GM12878 (cell line): ENCODE results near the gene PRKAG3. TPM values are rescaled to one million over a fixed set of nuclear protein-coding genes. Genes with fewer than 3 reads are reported as not detected.

Source experiments
- ATAC-seq: fragments of 200-7000 bp; cut with Tn5 transposase; 3 replicates; pipeline ENCODE4 v1.9.1; 2020; ENCODE audit warnings: mild to moderate bottlenecking, moderate library complexity
- BruUV-seq: library from RNA; stranded (reverse); fragments of 400-500 nt; replicated peaks from 2 replicates; lab custom pipeline; 2021; lab: Mats Ljungman, UMichigan
- CTCF ChIA-PET: fragments of 300-600 bp; sonication (Branson Sonifier 250); formaldehyde crosslinking; extraction: SDS; loops from one replicate; lab custom pipeline; 2021; ENCODE audit warnings: inconsistent platforms; lab: Yijun Ruan, JAX
- POLR2A ChIA-PET: fragments of 350-600 bp; formaldehyde crosslinking; extraction: SDS; loops from one replicate; lab custom pipeline; 2021; ENCODE audit warnings: inconsistent platforms; lab: Charles Lee
- RAD21 ChIA-PET: fragments of 300-600 bp; sonication (Branson Sonifier 250); formaldehyde crosslinking; loops from one replicate; lab custom pipeline; 2023; ENCODE audit warnings: antibody characterized with exemption; ENCODE audit not compliant: unreplicated experiment; lab: Charles Lee
- SMC1A ChIA-PET: fragments of 300-600 bp; sonication (Branson Sonifier 250); formaldehyde crosslinking; loops from one replicate; lab custom pipeline; 2023; ENCODE audit not compliant: unreplicated experiment, uncharacterized antibody; lab: Charles Lee
- DNase-seq: peaks from one replicate; pipeline ENCODE4 v3.0.0-alpha.2; 2011; ENCODE audit warnings: low read depth, low spot score
- FAIRE-seq: peaks from 3 replicates; lab custom pipeline; 2011; peaks lifted over from hg19 to GRCh38; lab: Jason Lieb, UNC
- H2AFZ ChIP-seq: 2 replicates; pipeline ENCODE4 v1.6.0; 2011; ENCODE audit warnings: low read depth, low read length, control low read depth; ENCODE audit not compliant: control insufficient read depth
- H3K27ac ChIP-seq: 2 replicates; pipeline ENCODE4 v1.5.1; 2011; ENCODE audit warnings: control low read depth; ENCODE audit not compliant: control insufficient read depth, insufficient read depth
- H3K27me3 ChIP-seq, 2 experiments: replicated peaks in 1 of 2; 2 replicates each; pipeline versions ENCODE4 v1.6.0 to v1.6.1; 2011; ENCODE audit warnings: low read length in 1 of 2; ENCODE audit not compliant: control insufficient read depth in 2 of 2, insufficient read depth in 2 of 2
- H3K36me3 ChIP-seq, 2 experiments: 2 replicates each; pipeline ENCODE4 v1.5.1; 2011; ENCODE audit warnings: low read length in 1 of 2; ENCODE audit not compliant: control insufficient read depth in 2 of 2, insufficient read depth in 2 of 2
- H3K4me1 ChIP-seq: 2 replicates; pipeline ENCODE4 v1.6.1; 2011; ENCODE audit warnings: mild to moderate bottlenecking, low read length, moderate library complexity, mixed read lengths; ENCODE audit not compliant: control insufficient read depth, insufficient read depth
- H3K4me2 ChIP-seq: 2 replicates; pipeline ENCODE4 v1.6.0; 2011; ENCODE audit warnings: control low read depth; ENCODE audit not compliant: control insufficient read depth, insufficient read depth
- H3K4me3 ChIP-seq: fragments of 200-600 bp; sonication (generic); 2 replicates; pipeline ENCODE4 v1.5.1; 2016
- H3K79me2 ChIP-seq: 2 replicates; pipeline ENCODE4 v1.6.0; 2011; ENCODE audit warnings: low read length; ENCODE audit not compliant: control insufficient read depth, insufficient read depth
- H3K9ac ChIP-seq: 2 replicates; pipeline ENCODE4 v1.8.0; 2011; ENCODE audit warnings: low read length, control low read depth, mixed read lengths; ENCODE audit not compliant: control insufficient read depth, insufficient read depth
- H3K9me3 ChIP-seq: replicated peaks from 3 replicates; pipeline ENCODE4 v1.5.1; 2011; ENCODE audit warnings: mild to moderate bottlenecking, low read length; ENCODE audit not compliant: control insufficient read depth, insufficient read depth
- H4K20me1 ChIP-seq: 2 replicates; pipeline ENCODE4 v1.6.0; 2011; ENCODE audit not compliant: control insufficient read depth, insufficient read depth
- ATF2 ChIP-seq: IDR thresholded peaks from 2 replicates; pipeline ENCODE4 v1.6.1; 2012; ENCODE audit warnings: low read length, inconsistent platforms
- CEBPB ChIP-seq, 2 experiments: fragments of 150-350 bp in 1 of 2; IDR thresholded peaks; 2 replicates each; pipeline ENCODE4 v1.6.1; 2012 to 2014; ENCODE audit warnings: low read depth in 2 of 2, low read length in 2 of 2, borderline replicate concordance in 1 of 2, inconsistent platforms in 1 of 2
- EED ChIP-seq: sonication (generic); IDR thresholded peaks from 2 replicates; pipeline ENCODE4 v1.6.1; 2016; ENCODE audit warnings: antibody characterized with exemption, low read depth
- ELK1 ChIP-seq: IDR thresholded peaks from 2 replicates; pipeline ENCODE4 v1.6.1; 2012; ENCODE audit warnings: low read depth, low read length, improper control_type of control experiment
- FOXM1 ChIP-seq: IDR thresholded peaks from 2 replicates; pipeline ENCODE4 v1.6.1; 2012; ENCODE audit warnings: low read depth, mild to moderate bottlenecking, inconsistent platforms, low read length, moderate library complexity
- HDAC2 ChIP-seq: fragments of 200-600 bp; sonication (generic); IDR thresholded peaks from 2 replicates; pipeline ENCODE4 v1.6.1; 2017
- HSF1 ChIP-seq: fragments of 150-350 bp; IDR thresholded peaks from 2 replicates; pipeline ENCODE4 v1.6.1; 2014; ENCODE audit warnings: mild to moderate bottlenecking, low read depth, low read length
- IKZF1 ChIP-seq: fragments of 450-650 bp; conservative IDR thresholded peaks from 2 replicates; pipeline ENCODE4 v1.6.1; 2017; ENCODE audit warnings: antibody characterized with exemption, mild to moderate bottlenecking
- IKZF2 ChIP-seq, 2 experiments: fragments of 450-650 bp; IDR thresholded peaks; 2 replicates each; pipeline ENCODE4 v1.6.1; 2017; ENCODE audit warnings: mild to moderate bottlenecking in 2 of 2, moderate library complexity in 2 of 2
- NR2F1 ChIP-seq: fragments of 450-650 bp; conservative IDR thresholded peaks from 2 replicates; pipeline ENCODE4 v1.6.1; 2017; ENCODE audit warnings: mild to moderate bottlenecking
- POLR2AphosphoS5 ChIP-seq: IDR thresholded peaks from 2 replicates; pipeline ENCODE4 v1.6.1; 2011; ENCODE audit warnings: mild to moderate bottlenecking, low read length, inconsistent platforms
- SIN3A ChIP-seq: IDR thresholded peaks from 2 replicates; pipeline ENCODE4 v1.6.1; 2012; ENCODE audit warnings: low read depth, low read length, improper control_type of control experiment
- SREBF2 ChIP-seq: IDR thresholded peaks from 2 replicates; pipeline ENCODE4 v1.6.1; 2012; ENCODE audit warnings: mild to moderate bottlenecking, low read length
- USF2 ChIP-seq: IDR thresholded peaks from 2 replicates; pipeline ENCODE4 v1.6.1; 2011; ENCODE audit warnings: low read depth, low read length, improper control_type of control experiment, borderline replicate concordance
- ZNF274 ChIP-seq: IDR thresholded peaks from one replicate; pipeline ENCODE4 v1.8.0; 2011; ENCODE audit not compliant: insufficient read length, insufficient read depth
- ZNF384 ChIP-seq: IDR thresholded peaks from 2 replicates; pipeline ENCODE4 v1.6.1; 2012; ENCODE audit warnings: low read depth, mild to moderate bottlenecking, low read length, improper control_type of control experiment, borderline replicate concordance
- WGBS: methylation state at CpG from one replicate; pipeline ENCODE4 v1.1.6; 2016; ENCODE audit warnings: low lambda C conversion rate; ENCODE audit not compliant: insufficient replicate concordance, insufficient coverage; ENCODE audit errors: missing lambda C conversion rate; 5-methylcytosine and 5-hydroxymethylcytosine counted together
- in situ Hi-C: fragments of 300-500 bp; cut with MboI; formaldehyde crosslinking; loops from 9 replicates; pipeline ENCODE4 v1.14.3; 2018; ENCODE audit warnings: mixed read lengths
- intact Hi-C: fragments of 100-400 bp; cut with micrococcal nuclease; formaldehyde crosslinking; loops from one replicate; pipeline ENCODE4 v1.14.2; 2022; ENCODE audit not compliant: unreplicated experiment
- polyA plus RNA-seq, 11 experiments: library from polyadenylated mRNA; depleted of rRNA in 4 of 11; unstranded in 6 of 11; stranded (reverse) in 5 of 11; fragments of >200 nt; fragmentation: Nextera tagmentation in 4 of 11; fragmentation: Illumina TruSeq in 1 of 11; extraction: Ambion mirVana in 4 of 11; extraction: Trizol in 1 of 11; gene quantifications; 1 replicate in 1 of 11; 2 replicates in 10 of 11; pipeline versions ENCODE4 v1.2.1 to v1.2.3, GENCODE V29; 2011 to 2016; ENCODE audit warnings: inconsistent platforms in 2 of 11, missing spikeins in 2 of 11, low read depth in 1 of 11
- total RNA-seq, 4 experiments: library from RNA; depleted of rRNA in 3 of 4; stranded (reverse); fragments of >200 nt in 3 of 4; fragmentation: Illumina TruSeq in 1 of 4; extraction: Trizol in 1 of 4; gene quantifications; 2 replicates each; pipeline versions ENCODE4 v1.2.1 to v1.2.3, GENCODE V29; 2013 to 2021

PRKAG3 gene
- total and polyA plus RNA-seq, 10 of the 15 experiments (the other 5 are each of a cell fraction or from before 2014, with no cell fraction given), result 0.04 to 0.12 (median 0.06) TPM; not detected in 7

- TF ChIP-seq POLR2AphosphoS5 (no peak), USF2 (no peak), SIN3A (no peak), CEBPB (IDR thresholded peaks at IDR 0.05; ENCODE audit: borderline replicate concordance in 1 of 2, low read depth in 2 of 2, low read length in 2 of 2) (peak; percentile 91), ZNF384 (no peak), SREBF2 (no peak), ZNF274 (no peak), NR2F1 (no peak), IKZF1 (peak; percentile 63), HDAC2 (no peak), IKZF2 (IDR thresholded peaks at IDR 0.05) (peak; percentile 38 to 55; a peak in 2 of 4 replicates), HSF1 (no peak)
Measured at GRCh38 chr2:218806346-218806978, 25.1 kb downstream of the PRKAG3 start (continued).

- CTCF ChIA-PET, result interaction anchor here (0.7 kb wide), 1 partner anchor 15 kb away, joined by 3 read pairs; no protein-coding TSS in a partner anchor
- SMC1A ChIA-PET, result no interaction called here
- in situ Hi-C loops (no loop called here), intact Hi-C loops (no loop called here)
- no peak for FAIRE-seq
- no peaks in the 10 kb centered on the region for H3K79me2 ChIP-seq
- H3K36me3 ChIP-seq, result no peaks in the 10 kb centered on the region
- H3K4me1 ChIP-seq, result no peaks in the 10 kb centered on the region
- POLR2A ChIA-PET, result no interaction called here
- H3K27me3 ChIP-seq, result no peaks in the 10 kb centered on the region
- H3K9me3 ChIP-seq, result no peaks in the 10 kb centered on the region; the same call in none of the 3 replicates
- ATAC-seq, result peak; percentile 84
- TF ChIP-seq FOXM1 (0 out of 2 replicates have a peak, but pooled peaks have one; percentile 28), ATF2 (0 out of 2 replicates have a peak, but pooled peaks have one; percentile 30), EED (peak; percentile 71), ELK1 (no peak)
- H3K4me2 ChIP-seq, result peak overlapping the region; percentile 59; the same call in 1 of the 2 replicates
- H4K20me1 ChIP-seq, result no peaks in the 10 kb centered on the region
- BruUV-seq, result no TSS peak
- peak; percentile 27 for DNase-seq
- H2AFZ ChIP-seq, result peak overlapping the region; percentile 45
- peak overlapping the region; percentile 10; the same call in 1 of the 2 replicates for H3K9ac ChIP-seq
- RAD21 ChIA-PET, result no interaction called here
- no peak overlapping the region for H3K4me3 ChIP-seq
- peak overlapping the region; percentile 64 for H3K27ac ChIP-seq
- 5% methylated on average over 3 of the region's 3 CpGs for WGBS
Measured at GRCh38 chr2:218805627-218806026, 26.0 kb downstream of the PRKAG3 start.
